Mucosa of gallbladder (tissue), 1 donor: ENCODE data around the gene CAMP. TPM values are rescaled to one million over a fixed set of nuclear protein-coding genes. Genes with fewer than 3 reads are reported as not detected.
"Not testable (repeated sequence)": the region's sequence is repeated elsewhere in the genome, so short reads cannot be mapped to it uniquely, and the experiment has no call there.

Source experiments
- DNase-seq: peaks from one replicate; pipeline ENCODE4 v3.0.0-alpha.2; 2020; ENCODE audit warnings: low spot score
- total RNA-seq: library from RNA; stranded (reverse); gene quantifications from one replicate; pipeline ENCODE4 v1.2.1, GENCODE V29; 2021
- donor health status: DM: no; HTN: no; CAD: no.

Gene CAMP
- total RNA-seq, 1 donor from 2014 or later, result not detected

- no peak for DNase-seq
Measured at GRCh38 chr3:48256557-48256956, 33.3 kb downstream of the CAMP start.

- no peak for DNase-seq
Measured at GRCh38 chr3:48258530-48258929, 35.2 kb downstream of the CAMP start.

DNA sequence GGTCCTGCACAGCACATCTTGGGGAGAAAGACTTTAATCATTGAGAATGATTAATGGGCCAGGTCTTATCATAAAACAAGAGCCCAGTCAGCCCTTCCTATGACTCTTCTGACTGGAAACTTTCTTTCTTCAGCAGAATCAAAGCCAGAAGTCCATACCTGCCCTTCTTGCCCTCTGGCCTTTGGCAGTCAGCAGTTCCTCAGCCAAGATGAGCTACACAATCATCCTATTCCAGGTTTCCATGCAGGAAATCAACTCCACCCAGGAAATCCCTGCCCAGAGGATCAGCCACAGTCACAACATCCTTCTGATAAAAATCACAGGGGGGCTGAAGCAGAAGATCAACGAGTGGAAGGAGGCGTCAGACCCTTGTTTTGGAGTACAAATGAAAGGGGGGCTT is 44.5 kb downstream of the CAMP start:
- DNase-seq, result no peak

DNA sequence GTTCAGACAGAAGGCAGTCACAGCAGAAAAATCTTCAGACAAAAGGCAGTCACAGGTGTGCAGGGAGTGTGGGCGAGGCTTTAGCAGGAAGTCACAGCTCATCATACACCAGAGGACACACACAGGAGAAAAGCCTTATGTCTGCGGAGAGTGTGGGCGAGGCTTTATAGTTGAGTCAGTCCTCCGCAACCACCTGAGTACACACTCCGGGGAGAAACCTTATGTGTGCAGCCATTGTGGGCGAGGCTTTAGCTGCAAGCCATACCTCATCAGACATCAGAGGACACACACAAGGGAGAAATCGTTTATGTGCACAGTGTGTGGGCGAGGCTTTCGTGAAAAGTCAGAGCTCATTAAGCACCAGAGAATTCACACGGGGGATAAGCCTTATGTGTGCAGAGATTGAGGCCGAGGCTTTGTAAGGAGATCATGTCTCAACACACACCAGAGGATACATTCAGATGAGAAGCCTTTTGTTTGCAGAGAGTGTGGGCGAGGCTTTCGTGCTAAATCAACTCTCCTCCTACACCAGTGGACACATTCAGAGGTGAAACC is 45.2 kb downstream of the CAMP start:
- DNase-seq, result peak; percentile 58

- no peak for DNase-seq
Measured at GRCh38 chr3:48268936-48269561, 45.8 kb downstream of the CAMP start.

DNA sequence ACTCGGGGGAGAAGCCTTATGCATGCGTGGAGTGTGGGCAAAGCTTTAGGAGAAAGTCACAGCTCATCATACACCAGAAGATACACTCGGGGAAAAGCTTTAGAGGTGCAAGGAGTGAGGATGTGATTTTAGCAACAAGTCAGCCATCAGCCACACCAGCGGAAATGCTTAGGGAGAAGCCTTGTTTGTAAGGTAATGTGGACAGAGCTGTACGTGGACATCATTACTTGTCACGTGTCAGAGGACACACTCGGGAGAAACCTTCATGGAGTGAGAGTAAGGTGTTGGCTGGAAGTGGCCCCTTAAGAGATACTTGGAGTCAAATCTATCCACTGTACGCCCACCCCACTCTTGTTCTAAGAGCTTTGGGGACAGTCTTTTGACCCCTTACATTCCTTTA is 46.3 kb downstream of the CAMP start:
- no peak for DNase-seq

DNA sequence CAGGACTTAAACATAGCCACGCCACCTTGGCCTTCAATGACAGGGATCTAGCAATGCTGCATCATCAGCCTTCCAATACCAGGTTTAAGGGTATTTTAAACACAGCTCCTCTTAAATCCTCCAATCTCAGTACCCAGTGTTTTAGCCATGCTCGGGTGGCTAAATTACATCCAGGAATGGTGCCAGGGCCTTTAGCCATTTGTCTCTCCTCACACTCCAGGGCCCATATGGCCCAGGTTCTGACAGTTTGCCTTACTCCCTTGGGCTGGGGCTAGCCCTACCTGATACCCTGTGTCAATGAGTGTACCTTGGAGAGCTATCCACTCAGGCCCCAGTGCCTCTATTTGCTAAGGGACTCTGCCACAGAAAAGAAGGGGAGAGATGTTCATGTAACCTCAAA is 47.0 kb downstream of the CAMP start:
- no peak for DNase-seq

- not testable (repeated sequence) for DNase-seq
Measured at GRCh38 chr3:48271223-48271622, 47.9 kb downstream of the CAMP start.

DNA sequence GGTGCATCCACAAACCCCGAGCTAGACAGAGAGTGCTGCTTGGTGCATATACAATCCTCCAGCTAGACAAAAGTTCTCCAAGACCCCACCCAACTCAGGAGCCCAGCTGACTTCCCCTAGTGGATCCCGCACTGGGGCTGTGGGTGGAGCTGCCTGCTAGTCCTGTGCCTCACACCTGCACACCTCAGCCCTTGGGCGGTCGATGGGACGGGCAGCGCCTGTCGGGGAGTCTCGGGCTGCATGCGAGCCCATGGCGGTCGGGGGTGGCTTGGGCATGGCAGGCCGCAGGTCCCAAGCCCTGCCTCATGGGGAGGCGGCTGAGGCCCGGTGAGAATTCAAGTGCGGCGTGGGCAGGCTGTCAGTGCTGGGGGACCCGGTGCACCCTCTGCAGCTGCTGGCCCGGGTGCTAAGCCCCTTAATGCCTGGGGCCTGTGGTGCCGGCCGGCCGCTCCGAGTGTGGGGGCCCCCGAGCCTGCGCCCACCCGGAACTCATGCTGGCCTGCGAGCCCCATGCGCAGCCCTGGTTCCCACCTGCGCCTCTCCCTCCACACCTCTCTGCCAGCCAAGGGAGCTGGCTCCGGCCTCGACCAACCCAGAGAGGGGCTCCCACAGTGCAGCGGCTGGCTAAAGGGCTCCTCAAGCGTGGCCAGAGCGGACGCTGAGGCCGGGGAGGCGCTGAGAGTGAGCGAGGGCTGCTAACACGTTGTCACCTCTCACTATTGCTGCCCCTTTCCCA is 48.6 kb downstream of the CAMP start:
- DNase-seq, result no peak

DNA sequence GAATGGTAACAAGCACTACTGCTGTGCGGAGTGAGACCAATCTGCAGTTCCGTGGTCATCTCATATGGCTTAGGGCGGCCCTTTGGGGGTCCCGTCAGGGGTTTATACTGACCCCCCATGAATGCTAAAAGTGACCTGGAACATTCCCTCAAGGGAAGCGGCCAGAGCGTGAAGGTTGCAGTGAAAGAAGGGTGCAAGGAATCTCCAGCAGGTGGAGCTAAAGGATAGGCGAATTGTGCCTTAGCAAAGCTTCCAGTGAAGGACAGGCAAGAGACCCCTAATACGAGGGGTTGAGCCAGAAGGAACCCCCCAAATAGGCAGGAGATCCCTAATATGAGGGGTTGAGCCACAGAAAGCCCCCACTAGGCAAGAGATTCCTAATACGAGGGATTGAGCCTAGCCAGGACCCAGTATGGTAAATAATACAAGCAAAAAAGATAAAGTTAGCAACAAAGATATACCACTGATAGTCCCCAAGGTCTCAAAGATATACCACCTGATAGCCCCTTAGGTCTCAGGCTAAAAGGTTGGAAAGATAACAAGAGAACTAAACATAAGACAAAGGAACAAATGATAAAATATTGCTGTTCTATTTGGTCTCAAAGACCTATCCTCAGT is 50.4 kb downstream of the CAMP start:
- peak; percentile 69 for DNase-seq

DNA sequence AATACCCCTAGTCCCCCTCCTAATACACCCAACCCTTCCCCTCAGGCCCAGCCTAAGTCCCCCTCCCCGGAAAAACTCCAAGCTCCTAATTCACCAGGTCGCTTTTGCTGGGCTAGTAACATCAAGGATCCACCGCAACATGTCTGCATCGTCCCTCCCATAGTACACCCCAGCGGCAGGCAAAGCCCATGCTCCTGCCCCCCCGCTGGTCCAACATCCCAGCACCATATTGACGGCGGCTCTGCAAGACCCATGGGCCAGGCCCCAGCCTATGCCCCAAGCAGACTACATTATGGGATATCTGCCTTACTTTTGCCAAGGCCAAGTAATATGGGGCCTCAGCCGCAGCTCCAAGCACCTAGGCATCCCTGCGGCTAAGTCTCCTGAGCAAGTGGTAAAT is 51.2 kb downstream of the CAMP start:
- no peak for DNase-seq

Other genes with a start within 250 kb of the CAMP start
- 228 TPM for gene MAP4, start 207.1 kb upstream of the CAMP start, total RNA-seq
- 0.66 TPM for gene CDC25A, start 35.1 kb upstream of the CAMP start, total RNA-seq
- 10.0 TPM for gene ZNF589, start 17.6 kb downstream of the CAMP start, total RNA-seq
- 28.1 TPM for gene NME6, start 77.9 kb downstream of the CAMP start, total RNA-seq
- not detected for gene SPINK8, start 110.2 kb downstream of the CAMP start, total RNA-seq
- not detected for gene FBXW12, start 148.7 kb downstream of the CAMP start, total RNA-seq
- gene PLXNB1, start 206.6 kb downstream of the CAMP start, total RNA-seq, result 257 TPM
- 10.1 TPM for gene CCDC51, start 216.6 kb downstream of the CAMP start, total RNA-seq
- gene TMA7, start 216.8 kb downstream of the CAMP start, total RNA-seq, result 165 TPM
- 4.6 TPM for gene ATRIP, start 223.2 kb downstream of the CAMP start, total RNA-seq